ENCODE data around the gene CSTF1. TPM values are rescaled to one million over a fixed set of nuclear protein-coding genes. Genes with fewer than 3 reads are reported as not detected.
A peak's percentile ranks its signal among the peaks of the same experiment; 100 is the strongest.

CSTF1 gene
- total and polyA plus RNA-seq, 2 donors (not counting 3 experiments of a cell fraction or from before 2014, with no cell fraction given): 39.6 to 49.3 TPM

DNA sequence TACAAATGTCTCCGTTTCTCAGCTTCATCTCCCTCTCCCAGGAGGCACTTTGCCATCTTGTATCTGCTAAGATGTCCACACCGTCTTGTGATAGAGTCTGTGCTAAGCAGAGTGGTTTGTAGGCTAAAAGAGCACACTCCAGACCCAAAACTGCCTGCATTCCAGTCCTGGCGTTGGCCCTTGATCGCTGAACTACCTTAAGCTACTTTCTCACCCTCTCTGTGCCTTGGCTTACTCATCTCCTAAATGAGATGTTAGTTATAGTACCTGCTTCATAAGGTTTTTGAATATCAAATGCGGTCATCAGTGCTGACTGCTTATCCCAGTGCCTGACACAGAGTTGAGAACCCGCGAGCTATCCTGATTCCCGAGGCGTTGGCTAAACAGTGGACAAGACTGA, 33.6 kb downstream of the CSTF1 start:
- TF ChIP-seq GATA2 (IDR thresholded peaks at IDR 0.05; ENCODE audit: insufficient read depth, insufficient read length, low read depth, low read length): no peak
- TF ChIP-seq, protein P1, sequence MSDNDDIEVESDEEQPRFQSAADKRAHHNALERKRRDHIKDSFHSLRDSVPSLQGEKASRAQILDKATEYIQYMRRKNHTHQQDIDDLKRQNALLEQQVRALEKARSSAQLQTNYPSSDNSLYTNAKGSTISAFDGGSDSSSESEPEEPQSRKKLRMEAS (IDR thresholded peaks at IDR 0.05; ENCODE audit: insufficient read depth, insufficient read length): no peak
- Histone ChIP-seq H3K27ac (ENCODE audit: insufficient read depth, low read depth, low read length) (no peak overlapping the region), H3K27me3 (ENCODE audit: control insufficient read depth in 2 of 2, insufficient read depth in 2 of 2, low read length in 2 of 2) (peaks cover 51 to 53% of the 10 kb centered on the region in 2 experiments), H3K9ac (replicated peaks; ENCODE audit: extremely low read depth, insufficient read depth, low read length) (no peak overlapping the region), H3K79me2 (ENCODE audit: control insufficient read depth, insufficient read depth, low read length) (no peaks in the 10 kb centered on the region), H3K4me2 (ENCODE audit: insufficient read depth, low read length) (no peak overlapping the region), H3K4me3 (replicated peaks in 1 of 3; ENCODE audit: insufficient read depth in 1 of 3, low read depth in 1 of 3, low read length in 3 of 3) (no peak overlapping the region), H3K9me1 (replicated peaks; ENCODE audit: control insufficient read depth, extremely low read depth, insufficient read depth, low read length) (no peaks in the 10 kb centered on the region), H4K20me1 (replicated peaks; ENCODE audit: control insufficient read depth, extremely low read depth, insufficient read depth, low read length) (no peaks in the 10 kb centered on the region), H3K9me3 (replicated peaks; ENCODE audit: control insufficient read depth, insufficient read depth, low read length) (no peaks in the 10 kb centered on the region), H2AFZ (ENCODE audit: low read depth, low read length) (no peak overlapping the region), H3K36me3 (ENCODE audit: control insufficient read depth in 2 of 2, extremely low read depth in 1 of 2, insufficient read depth in 2 of 2, low read length in 2 of 2) (no peaks in the 10 kb centered on the region), H3K4me1 (ENCODE audit: control insufficient read depth, extremely low read depth, insufficient read depth, low read length) (peaks cover 24% of the 10 kb centered on the region)
- DNase-seq (ENCODE audit: low read depth, low spot score) (no peak), FAIRE-seq (no peak)
- intact Hi-C loops (cut with micrococcal nuclease) (no loop called here), dilution Hi-C loops (cut with MboI; ENCODE audit: extremely low pct_ligation_motif_present, low sequenced_read_pairs) (no loop called here)
- CTCF ChIA-PET: interaction anchor here (2.4 kb wide), 1 partner anchor 15 kb away, joined by 9 read pairs; the partner anchor contains the start of gene CASS4
- POLR2A ChIA-PET: no interaction called here
- BruUV-seq (replicated peaks): no TSS peak

DNA sequence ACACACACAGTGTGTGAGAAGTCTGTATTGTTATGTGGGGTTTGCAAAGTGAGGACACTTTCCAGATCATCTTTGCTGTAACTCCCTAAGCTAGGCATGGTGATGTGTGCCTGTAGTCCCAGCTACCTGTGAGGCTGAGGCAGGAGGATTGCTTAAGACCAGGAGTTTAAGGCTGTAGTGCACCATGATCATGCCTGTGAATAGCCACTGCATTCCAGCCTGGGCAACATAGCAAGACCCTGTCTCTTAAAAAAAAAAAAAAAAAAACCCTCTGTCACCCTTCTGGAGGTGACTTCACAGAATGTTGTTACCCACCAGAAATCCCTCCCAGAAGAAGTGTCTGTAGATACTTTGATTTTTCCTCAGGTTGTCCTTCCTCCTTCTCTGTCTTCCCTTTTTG, 34.5 kb downstream of the CSTF1 start:
- no peaks in the 10 kb centered on the region for H3K9me1 ChIP-seq (replicated peaks; ENCODE audit: control insufficient read depth, extremely low read depth, insufficient read depth, low read length)
- BruUV-seq (replicated peaks): no TSS peak

More for the DNA sequence above, 34.5 kb downstream of the CSTF1 start:
- FAIRE-seq: peak; percentile 26
- H3K36me3 ChIP-seq (ENCODE audit: control insufficient read depth in 2 of 2, extremely low read depth in 1 of 2, insufficient read depth in 2 of 2, low read length in 2 of 2): no peaks in the 10 kb centered on the region
- TF ChIP-seq POLR2AphosphoS5 (IDR thresholded peaks at IDR 0.05; ENCODE audit: insufficient read depth, low read depth, low read length): no peak
- no peak for TF ChIP-seq POLR2A (IDR thresholded peaks at IDR 0.05; ENCODE audit: low read depth, low read length)
- TF ChIP-seq, protein P1 (IDR thresholded peaks at IDR 0.05; ENCODE audit: insufficient read depth, insufficient read length): no peak
- no peak for TF ChIP-seq GATA2 (IDR thresholded peaks at IDR 0.05; ENCODE audit: insufficient read depth, insufficient read length, low read depth, low read length)
- no peak for TF ChIP-seq FOS (IDR thresholded peaks at IDR 0.05; ENCODE audit: borderline replicate concordance, insufficient read depth, low read length)
- no peak for TF ChIP-seq JUN (IDR thresholded peaks at IDR 0.05; ENCODE audit: borderline replicate concordance, insufficient read depth, insufficient read length, low read depth)
- dilution Hi-C loops (cut with MboI; ENCODE audit: extremely low pct_ligation_motif_present, low sequenced_read_pairs) (no loop called here), intact Hi-C loops (cut with micrococcal nuclease) (no loop called here)
- POLR2A ChIA-PET: no interaction called here
- H3K27me3 ChIP-seq (ENCODE audit: control insufficient read depth in 2 of 2, insufficient read depth in 2 of 2, low read length in 2 of 2): peaks cover 59 to 60% of the 10 kb centered on the region in 2 experiments
- H3K79me2 ChIP-seq (ENCODE audit: control insufficient read depth, insufficient read depth, low read length): no peaks in the 10 kb centered on the region
- H3K4me1 ChIP-seq (ENCODE audit: control insufficient read depth, extremely low read depth, insufficient read depth, low read length): peaks cover 16% of the 10 kb centered on the region
- no peak for DNase-seq (ENCODE audit: low read depth, low spot score)
- no peak overlapping the region for H3K9ac ChIP-seq (replicated peaks; ENCODE audit: extremely low read depth, insufficient read depth, low read length)
- H4K20me1 ChIP-seq (replicated peaks; ENCODE audit: control insufficient read depth, extremely low read depth, insufficient read depth, low read length): no peaks in the 10 kb centered on the region
- no peak overlapping the region for H3K27ac ChIP-seq (ENCODE audit: insufficient read depth, low read depth, low read length)
- no peak overlapping the region for H3K4me2 ChIP-seq (ENCODE audit: insufficient read depth, low read length)
- no peaks in the 10 kb centered on the region for H3K9me3 ChIP-seq (replicated peaks; ENCODE audit: control insufficient read depth, insufficient read depth, low read length)
- CTCF ChIA-PET: interaction anchor here (1.2 to 2.4 kb wide), 2 partner anchors 11 to 15 kb away, joined by 3 to 9 read pairs; partner anchors contain the start of gene CASS4
- no peak overlapping the region for H3K4me3 ChIP-seq (replicated peaks in 1 of 3; ENCODE audit: insufficient read depth in 1 of 3, low read depth in 1 of 3, low read length in 3 of 3)
- H2AFZ ChIP-seq (ENCODE audit: low read depth, low read length): no peak overlapping the region
